HG03066 (cell line): Measurements from ENCODE around the gene CDH12.
"Not testable (repeated sequence)": the region's sequence is repeated elsewhere in the genome, so short reads cannot be mapped to it uniquely, and the experiment has no call there.

Source experiments
- ATAC-seq: cut with Tn5 transposase; IDR thresholded peaks from one replicate; pipeline ENCODE4 v1.9.1; 2021; ENCODE audit warnings: low read depth; ENCODE audit not compliant: unreplicated experiment

CDH12 gene

GRCh38 chr5:22058620-22059019, 794.5 kb downstream of the CDH12 start:
- no peak for ATAC-seq

DNA sequence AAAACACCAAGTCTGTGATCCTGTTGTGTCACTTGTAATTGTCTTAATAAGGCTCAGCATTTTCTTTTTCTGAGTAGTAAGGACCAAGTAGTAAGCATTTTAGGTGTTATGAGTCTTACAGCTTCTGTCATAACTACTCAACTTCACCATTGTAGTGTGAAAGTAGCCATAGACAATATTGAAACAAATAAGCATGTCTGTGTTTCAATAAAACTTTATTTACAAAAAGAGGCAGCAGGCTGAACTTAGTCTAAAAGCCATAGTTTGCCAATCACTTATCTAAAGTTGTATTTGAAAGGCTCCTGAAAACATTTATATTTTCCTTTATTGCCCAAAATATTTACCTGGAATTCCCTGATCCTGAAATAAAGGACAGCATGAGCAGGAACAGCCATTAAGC, 796.1 kb downstream of the CDH12 start:
- ATAC-seq = no peak

GRCh38 chr5:22056601-22057000, 796.5 kb downstream of the CDH12 start:
- ATAC-seq = no peak

- no peak for ATAC-seq
Observed at GRCh38 chr5:22053195-22053594, 799.9 kb downstream of the CDH12 start.

- no peak for ATAC-seq
Observed at GRCh38 chr5:22051881-22052280, 801.3 kb downstream of the CDH12 start.

- ATAC-seq = no peak
Observed at GRCh38 chr5:22050931-22051330, 802.2 kb downstream of the CDH12 start.

- no peak for ATAC-seq
Observed at GRCh38 chr5:22044229-22044628, 808.9 kb downstream of the CDH12 start.

DNA sequence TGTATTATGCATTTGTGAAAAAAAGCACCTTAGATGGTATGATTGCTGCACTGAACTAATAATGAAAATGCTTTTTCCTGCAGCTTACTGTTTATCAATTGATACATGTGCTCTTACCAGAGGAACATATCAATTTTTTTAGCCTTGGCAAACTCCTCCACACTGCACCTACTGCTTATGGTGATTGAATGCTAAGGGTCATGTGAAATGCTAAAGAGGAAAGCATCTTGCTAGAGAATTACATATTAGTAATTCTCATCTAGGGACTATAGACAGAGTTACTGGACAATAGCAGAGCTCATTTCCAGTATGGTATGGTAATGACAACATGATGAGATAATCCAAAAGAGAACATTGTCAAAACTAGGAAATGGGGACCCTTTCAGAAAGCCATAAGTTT, 817.1 kb downstream of the CDH12 start:
- no peak for ATAC-seq

- no peak for ATAC-seq
Observed at GRCh38 chr5:22033066-22033465, 820.1 kb downstream of the CDH12 start.

DNA sequence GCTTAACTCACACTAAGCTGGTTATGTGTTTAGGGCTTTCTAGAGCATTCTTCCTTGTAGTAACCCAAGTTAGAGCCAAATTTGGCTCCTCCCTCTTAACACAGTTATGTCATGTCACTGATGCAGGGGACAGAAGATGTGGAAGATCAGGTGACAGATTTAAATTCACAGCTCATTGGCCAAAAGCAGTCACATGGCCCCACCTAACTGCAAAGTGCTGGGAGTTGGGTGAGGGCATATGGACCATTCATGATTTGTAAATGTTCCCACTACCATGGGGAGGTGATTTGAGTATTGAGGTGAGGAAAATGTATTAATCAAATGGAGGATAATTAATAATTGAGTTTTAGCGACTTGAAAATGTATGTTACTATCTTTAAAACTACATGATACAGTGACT, 829.4 kb downstream of the CDH12 start:
- no peak for ATAC-seq

- ATAC-seq = not testable (repeated sequence)
Observed at GRCh38 chr5:22012893-22013292, 840.3 kb downstream of the CDH12 start.

- not testable (repeated sequence) for ATAC-seq
Observed at GRCh38 chr5:22010808-22011207, 842.3 kb downstream of the CDH12 start.

DNA sequence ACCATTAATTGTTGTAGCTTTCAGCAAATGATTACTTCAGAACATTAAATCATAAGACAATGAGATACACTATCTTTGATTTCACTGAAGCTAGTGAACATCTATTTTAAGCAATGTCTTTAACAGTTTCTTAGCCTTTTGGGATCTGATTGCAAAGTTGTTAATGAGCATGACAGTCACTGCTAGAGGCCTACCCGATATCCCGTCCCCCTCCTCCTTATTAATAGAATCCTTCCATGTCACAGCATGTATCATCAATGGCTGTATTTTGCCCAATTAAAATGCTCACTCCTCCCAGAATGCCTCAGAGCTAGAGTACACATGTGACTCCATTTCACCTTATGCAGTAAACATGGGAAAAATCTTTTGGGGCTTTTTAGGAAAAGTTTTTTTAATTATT, 852.0 kb downstream of the CDH12 start:
- ATAC-seq = not testable (repeated sequence)

GRCh38 chr5:21985799-21986198, 867.3 kb downstream of the CDH12 start:
- ATAC-seq = not testable (repeated sequence)

DNA sequence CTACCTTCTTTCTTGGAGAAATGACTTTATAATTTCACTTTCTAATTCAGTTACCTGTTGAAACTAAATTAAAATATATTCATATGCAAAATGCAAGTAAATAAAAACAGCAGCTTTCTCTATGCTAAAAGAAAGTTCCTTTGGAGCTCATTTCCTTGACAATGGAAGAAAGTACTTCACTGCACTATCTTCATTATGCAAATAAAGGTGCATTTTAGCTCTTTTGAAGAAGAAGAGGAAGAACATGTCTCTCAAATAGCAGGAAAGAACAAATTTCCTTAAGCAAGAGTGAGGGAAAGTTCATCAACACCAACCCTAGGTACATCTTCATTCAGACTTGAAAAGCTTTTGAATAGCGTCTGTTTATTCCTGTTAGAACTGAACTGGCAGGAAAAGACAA, 901.6 kb downstream of the CDH12 start:
- ATAC-seq = not testable (repeated sequence)

DNA sequence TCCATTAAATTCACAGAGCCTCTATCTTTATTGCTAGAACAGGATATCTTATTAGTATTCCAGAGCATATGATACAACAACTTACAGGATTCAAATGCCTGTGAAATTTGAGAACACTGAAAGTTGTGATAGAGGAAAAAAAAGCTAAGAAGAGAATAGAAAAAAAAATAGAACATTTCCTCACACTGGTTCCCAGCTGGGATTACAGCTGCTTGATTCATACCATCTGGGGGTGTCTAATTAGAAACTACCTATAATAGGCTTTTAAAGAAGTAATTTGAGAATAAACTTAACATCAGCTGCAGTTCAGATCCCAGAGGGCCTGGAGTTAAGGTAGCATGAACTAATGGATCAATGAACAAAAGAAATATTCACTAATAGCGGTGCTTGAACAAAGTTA, 922.0 kb downstream of the CDH12 start:
- no peak for ATAC-seq

DNA sequence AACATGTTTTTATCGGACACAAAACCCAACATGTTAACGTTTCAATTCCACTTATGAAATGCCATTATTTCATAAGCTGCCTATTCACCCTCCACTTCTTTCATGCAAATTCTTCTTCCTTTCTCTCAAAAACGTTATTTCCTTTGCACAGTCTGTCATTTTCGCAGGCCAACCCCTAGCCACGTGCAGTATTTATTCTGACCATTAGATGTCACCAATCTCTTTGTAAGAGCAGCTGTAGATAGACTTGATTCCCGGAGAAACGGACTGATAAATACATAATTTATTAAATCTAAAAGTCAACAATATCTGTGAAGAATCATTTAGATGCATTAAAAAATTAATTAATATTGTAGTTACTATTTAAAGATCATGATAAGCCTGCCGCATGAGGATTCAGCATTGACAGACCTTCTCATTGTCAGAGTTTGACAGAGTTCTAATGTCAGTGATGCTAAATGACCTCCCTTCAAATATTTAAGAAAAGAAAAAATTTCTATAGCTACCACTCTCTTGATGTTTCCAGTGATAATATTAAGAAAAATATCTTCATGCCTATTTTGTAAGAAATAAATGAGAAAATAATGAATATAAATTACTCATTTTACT, 933.6 kb downstream of the CDH12 start:
- peak; percentile 94 for ATAC-seq

DNA sequence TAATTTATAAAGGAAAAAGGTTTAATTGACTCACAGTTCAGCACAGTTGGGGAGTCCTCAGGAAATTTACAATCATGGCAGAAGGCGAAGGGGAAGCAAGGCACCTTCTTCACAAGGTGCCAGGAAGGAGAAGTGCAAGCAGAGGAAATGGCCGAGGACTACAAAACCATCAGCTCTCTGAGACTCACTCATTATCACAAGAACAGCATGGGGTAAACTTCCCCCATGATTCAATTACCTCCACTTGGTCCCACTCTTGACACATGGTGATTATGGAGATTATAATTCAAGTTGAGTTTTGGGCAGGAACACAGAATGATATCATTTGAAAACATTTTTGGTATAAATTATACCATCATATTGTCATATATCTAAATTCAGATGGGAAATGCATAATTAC, 934.7 kb downstream of the CDH12 start:
- ATAC-seq = no peak

DNA sequence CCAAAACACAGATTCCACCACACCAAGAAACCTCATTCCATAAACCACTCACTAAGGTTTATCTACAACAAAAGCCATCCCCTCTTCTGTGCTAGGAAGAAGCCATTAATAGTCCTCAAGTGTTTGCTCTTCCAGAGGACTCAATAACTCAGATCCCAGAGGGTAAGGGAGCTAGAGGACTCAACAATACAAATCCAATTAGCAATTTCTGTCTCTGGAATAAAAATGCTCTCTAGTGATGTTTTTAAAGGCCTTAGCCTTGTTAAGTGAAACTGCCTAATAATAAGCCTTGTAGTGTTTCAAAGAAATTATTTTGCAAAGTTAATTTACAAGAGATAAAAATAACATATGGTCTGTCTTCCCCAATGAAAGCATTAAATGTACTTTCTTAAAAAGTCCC, 942.4 kb downstream of the CDH12 start:
- ATAC-seq = no peak

GRCh38 chr5:21895766-21896350, 957.3 kb downstream of the CDH12 start:
- no peak for ATAC-seq

DNA sequence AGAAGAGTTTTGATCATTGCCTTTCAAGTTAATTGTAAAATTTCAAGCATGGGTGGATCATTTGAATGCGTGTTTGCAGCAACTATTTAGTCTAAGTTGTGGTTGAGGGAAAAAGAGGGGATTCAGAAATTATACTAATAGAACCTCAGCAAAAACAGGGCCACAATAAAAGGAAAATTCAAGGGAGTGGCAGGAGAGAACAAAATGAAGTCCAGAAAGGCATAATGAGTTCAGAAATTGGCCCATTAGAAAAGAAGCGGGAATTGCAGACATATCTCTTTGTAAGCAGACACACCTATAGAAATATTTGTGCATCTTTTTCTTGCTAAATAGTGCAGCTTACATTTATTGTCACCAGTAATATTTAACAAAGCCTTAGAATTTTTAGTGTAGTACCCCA, 960.0 kb downstream of the CDH12 start:
- no peak for ATAC-seq

GRCh38 chr5:21889581-21889980, 963.6 kb downstream of the CDH12 start:
- ATAC-seq = no peak
